GM12875 (cell line): ENCODE data around the gene ZNF608.

ENCODE experiments used
- H3K4me3 ChIP-seq: one replicate; pipeline ENCODE4 v1.5.1; 2011; ENCODE audit warnings: low read depth, low read length, control low read depth
- TF ChIP-seq, protein P1 (sequence below): IDR thresholded peaks from 2 replicates; pipeline ENCODE4 v1.5.1; 2011; ENCODE audit warnings: low read depth, mild to moderate bottlenecking, control low read depth, inconsistent platforms, low read length, moderate library complexity, borderline replicate concordance; ENCODE audit not compliant: insufficient read depth

ZNF608 gene

DNA sequence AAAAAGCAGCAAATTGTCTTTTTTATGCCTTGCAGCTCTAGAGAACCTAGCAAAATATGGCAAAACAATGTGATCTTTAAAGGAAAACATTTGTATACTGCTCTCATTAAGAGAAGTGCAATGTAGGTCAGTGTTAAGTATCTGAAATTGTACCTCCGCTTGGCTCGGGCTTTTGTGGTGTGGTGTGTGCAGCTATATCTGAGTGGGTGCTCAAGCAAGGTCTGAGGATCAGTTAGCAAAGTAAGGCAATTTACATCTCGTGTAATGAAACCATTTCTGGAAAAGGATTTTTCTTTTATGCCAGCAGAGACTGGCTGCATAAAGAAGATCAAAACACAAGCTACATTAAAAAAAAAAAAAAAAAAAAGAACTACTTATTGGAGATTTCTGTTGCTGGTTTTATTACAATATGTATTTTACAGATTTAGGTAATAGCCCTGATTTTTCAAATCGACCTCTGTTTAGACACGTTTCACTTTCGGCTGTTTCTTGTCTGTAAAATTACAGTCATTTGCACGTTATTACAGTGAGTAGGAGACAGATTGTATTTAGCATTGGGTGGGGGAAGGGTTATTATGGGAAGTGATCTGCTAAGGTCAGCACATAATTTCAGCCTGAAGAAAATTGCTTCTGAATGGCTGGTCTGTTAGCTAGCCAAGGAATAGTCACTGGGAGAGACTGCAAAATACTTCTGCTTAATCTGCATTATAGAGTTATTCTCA is 7.9 kb upstream of the ZNF608 start:
- no peak overlapping the region for H3K4me3 ChIP-seq
- TF ChIP-seq, protein P1, sequence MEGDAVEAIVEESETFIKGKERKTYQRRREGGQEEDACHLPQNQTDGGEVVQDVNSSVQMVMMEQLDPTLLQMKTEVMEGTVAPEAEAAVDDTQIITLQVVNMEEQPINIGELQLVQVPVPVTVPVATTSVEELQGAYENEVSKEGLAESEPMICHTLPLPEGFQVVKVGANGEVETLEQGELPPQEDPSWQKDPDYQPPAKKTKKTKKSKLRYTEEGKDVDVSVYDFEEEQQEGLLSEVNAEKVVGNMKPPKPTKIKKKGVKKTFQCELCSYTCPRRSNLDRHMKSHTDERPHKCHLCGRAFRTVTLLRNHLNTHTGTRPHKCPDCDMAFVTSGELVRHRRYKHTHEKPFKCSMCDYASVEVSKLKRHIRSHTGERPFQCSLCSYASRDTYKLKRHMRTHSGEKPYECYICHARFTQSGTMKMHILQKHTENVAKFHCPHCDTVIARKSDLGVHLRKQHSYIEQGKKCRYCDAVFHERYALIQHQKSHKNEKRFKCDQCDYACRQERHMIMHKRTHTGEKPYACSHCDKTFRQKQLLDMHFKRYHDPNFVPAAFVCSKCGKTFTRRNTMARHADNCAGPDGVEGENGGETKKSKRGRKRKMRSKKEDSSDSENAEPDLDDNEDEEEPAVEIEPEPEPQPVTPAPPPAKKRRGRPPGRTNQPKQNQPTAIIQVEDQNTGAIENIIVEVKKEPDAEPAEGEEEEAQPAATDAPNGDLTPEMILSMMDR: no peak

DNA sequence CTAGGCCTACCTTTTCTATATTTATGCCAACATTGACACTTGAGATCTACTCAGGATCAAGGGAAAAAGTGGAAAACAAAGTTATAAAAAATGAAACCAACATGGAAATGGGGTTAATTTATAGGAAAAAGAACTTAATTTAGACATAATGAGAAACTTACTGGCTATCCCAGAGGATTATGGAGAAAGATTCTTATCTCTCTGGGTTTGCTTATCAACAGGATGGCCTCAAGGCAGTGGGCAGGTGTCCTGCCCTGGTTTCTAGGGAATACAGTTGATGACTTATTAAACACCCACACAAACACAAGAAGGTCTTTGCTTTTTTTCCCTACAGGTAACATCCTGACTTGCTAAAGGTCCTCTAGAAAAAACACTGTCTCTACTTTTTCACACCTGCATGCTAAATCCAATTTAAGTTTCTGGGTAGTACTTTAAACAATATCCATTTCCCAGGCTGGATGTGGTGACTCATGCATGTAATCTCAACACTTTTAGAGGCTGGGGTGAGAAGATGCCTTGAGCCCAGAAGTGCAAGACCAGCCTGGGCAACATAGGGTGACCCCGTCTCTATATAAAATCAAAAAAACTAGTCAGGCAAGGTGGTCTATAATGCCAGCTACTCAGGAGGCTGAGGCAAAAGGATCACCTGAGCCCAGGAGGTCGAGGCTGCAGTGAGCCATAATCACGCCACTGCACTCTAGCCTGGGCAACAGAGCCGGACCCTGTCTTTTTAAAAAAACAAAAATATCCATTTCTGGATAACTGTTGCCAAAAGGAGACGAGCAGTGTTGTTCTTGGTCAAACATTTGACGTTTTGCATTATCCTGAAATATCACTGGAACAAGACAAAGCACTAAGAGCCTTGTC is 6.6 kb upstream of the ZNF608 start:
- TF ChIP-seq, protein P1: no peak
- no peak overlapping the region for H3K4me3 ChIP-seq

DNA sequence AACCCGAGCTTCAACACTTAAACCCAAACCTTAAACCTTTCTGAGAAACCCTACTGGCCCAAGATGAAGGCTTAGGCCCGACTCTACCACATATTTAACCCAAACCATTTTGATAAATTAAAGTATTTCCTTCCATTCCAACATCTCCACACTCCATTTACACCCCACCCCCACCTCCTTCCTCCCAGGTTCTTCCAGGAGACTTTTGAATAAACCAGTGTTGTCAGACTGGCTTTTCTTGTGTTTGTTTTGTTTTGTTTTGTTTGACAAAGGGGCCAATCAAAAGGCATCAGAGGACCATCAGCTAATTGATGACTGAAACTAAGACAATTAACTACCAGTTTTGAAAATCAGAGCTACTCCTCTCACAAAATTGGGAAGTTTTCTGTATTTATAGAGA is 4.6 kb upstream of the ZNF608 start:
- H3K4me3 ChIP-seq: no peak overlapping the region
- TF ChIP-seq, protein P1: no peak

DNA sequence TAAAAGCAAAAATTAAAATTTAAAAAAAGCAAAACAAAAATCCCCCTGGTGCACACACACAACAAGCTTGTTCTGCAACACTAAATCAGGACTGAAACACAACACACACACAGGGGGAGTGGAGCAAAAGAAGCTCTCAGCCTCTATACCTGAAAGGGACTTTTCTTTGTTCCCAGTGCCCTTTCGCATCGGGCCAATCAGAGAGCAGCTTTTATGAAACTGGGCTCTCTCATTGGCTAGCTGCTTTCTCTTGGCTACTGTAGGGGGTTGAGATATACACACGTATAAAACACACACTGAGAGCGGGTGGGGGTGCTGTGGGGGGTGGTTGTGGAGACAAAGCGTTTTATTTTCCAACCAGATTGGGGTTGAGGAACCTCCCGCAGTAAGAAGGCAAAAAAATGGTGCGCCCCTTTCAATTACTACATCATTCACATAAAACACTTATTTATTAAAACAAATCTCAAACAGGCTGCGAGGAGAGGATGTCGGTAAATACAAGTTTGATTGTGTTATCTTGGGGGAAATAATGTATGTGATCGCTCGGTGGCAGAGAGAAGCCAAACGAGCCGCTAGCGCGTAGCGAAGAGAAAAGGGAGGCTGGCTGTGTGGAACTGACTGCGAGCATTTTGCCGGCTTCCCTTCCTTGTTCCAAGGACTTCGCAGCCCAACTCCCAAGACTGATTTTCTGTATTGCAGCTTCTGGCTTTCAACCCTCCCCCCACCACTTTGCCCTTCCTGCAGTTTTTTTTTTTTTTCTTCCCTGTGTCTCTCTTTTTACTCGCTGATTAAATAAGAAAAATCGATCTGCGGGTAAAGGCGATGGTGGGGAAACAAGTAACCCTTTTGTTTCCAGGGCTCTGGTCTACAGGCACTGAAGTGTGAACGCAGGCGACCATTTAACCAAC is 2.5 kb upstream of the ZNF608 start:
- TF ChIP-seq, protein P1: no peak
- H3K4me3 ChIP-seq: peak overlapping the region; percentile 58

DNA sequence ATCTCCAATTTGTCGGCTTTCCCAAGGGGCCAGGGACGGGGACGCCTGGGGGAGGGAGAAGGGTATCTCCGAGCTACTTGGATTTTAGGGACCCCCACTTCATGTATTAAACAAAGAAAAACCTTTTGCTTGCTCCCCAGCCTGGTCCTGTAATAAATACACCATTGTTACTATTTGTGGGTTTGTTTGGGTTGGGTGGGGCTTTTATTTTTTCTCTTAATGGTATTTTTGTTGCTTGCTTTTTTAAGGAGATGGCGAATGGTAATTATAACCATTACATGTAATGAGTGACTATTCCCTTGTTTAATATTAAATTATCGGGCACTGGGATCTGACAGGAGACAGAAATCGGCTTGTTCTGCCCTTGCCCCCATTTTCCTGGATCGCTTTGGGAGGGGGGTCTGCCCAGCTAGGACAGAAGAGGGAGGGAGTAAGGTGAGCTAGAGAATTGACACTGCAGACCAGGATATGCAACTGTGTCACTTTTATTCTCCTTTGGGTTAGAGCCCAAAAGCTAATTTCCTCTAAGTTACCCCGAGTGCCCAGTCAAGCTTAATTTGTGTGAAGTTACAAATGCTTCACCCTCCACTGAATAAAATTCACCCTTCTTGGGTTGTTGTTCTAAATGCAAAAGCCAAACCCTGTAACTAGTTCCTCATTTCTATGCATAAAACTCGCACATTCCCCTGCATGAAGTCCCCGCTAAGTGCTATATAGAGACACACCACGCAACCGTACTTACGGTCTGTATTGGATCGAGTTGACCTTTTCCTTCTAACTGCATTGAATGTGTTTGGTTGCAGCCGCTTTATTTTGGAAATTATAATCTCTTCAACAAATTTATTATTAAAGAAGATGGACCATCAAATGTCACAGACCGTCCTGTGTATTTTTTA is 1.6 kb upstream of the ZNF608 start:
- TF ChIP-seq, protein P1: no peak
- H3K4me3 ChIP-seq: peak overlapping the region; percentile 58
